Stromal cell of bone marrow (primary cell): Measurements from ENCODE around the gene NPY4R2.
"Not testable (repeated sequence)": the region's sequence is repeated elsewhere in the genome, so short reads cannot be mapped to it uniquely, and the experiment has no call there.

Experiments
- DNase-seq: peaks from one replicate; pipeline ENCODE4 v3.0.0-alpha.2; 2012; ENCODE audit warnings: low read depth

Gene NPY4R2

GRCh38 chr10:47932824-47933223, 14.4 kb downstream of the NPY4R2 start:
- not testable (repeated sequence) for DNase-seq

DNA sequence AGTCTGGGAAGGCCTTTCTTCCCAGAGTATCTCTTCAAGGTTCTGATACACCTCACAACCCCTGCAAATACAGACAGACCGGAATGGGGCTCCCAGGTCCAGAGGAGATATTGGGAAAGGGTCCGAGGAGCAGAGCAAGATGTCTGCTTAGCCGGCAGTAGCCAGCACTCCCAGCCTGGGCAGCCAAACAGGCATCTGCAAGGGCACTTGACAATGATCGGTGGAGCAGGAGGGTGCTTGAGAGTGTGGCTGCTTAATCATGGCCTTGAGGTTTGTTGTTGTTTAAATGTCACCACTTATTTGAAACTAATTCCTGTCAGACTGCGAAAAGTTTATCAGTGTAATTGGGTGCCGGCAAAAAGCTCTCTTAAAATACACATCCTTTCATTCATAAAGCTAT, 15.0 kb downstream of the NPY4R2 start:
- not testable (repeated sequence) for DNase-seq

- DNase-seq, result not testable (repeated sequence)
Measured at GRCh38 chr10:47936772-47937228, 18.3 kb downstream of the NPY4R2 start.

DNA sequence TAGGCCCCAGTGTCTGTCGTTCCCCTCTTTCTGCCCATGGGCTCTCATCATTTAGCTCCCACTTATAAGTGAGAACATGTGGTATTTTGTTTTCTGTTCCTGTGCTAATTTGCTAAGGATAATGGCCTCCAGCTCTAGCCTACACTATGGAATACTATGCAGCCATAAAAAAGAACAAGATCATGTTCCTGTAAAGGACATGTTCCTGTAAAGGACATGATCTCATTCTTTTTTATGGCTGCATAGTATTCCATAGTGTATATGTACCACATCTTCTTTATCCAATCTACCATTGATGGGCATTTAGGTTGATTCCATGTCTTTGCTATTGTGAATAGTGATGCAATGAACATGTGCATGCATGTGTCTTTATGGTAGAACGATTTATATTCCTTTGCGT, 19.2 kb downstream of the NPY4R2 start:
- not testable (repeated sequence) for DNase-seq

DNA sequence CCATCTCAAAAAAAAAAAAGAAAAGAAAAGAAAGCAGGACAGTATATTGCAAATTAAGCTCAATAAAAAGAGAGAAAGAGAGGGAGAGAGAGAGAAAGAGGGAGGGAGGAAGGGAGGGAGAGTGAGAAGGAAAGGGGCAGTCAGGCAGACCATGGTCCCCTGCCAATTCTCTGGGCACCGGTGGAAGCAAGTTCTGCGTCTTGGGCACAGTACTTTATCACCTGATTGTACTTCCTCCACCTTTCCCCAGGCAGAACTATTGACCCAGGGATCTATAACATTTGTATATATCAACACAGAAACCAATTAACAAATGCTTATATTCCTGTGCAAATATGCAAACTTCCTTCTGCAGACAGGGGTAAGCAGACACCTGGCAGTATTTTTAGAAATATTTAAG, 22.4 kb downstream of the NPY4R2 start:
- not testable (repeated sequence) for DNase-seq

DNA sequence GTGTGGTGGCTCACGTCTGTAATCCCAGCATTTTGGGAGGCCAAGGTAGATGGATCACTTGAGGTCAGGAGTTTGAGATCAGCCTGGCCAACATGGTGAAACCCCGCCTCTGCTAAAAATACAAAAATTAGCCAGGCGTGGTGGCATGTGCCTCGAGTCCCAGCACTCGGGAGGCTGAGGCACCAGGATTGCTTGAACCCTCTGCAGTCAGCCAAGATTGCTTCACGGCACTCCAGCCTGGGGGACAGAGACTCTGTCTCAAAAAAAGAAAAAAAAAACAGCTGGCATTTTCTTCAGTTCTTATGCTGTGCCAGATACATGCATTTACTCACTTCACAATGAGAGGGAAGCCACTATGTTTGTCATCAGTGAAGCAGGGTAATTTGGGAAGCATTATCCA, 22.9 kb downstream of the NPY4R2 start:
- not testable (repeated sequence) for DNase-seq

DNA sequence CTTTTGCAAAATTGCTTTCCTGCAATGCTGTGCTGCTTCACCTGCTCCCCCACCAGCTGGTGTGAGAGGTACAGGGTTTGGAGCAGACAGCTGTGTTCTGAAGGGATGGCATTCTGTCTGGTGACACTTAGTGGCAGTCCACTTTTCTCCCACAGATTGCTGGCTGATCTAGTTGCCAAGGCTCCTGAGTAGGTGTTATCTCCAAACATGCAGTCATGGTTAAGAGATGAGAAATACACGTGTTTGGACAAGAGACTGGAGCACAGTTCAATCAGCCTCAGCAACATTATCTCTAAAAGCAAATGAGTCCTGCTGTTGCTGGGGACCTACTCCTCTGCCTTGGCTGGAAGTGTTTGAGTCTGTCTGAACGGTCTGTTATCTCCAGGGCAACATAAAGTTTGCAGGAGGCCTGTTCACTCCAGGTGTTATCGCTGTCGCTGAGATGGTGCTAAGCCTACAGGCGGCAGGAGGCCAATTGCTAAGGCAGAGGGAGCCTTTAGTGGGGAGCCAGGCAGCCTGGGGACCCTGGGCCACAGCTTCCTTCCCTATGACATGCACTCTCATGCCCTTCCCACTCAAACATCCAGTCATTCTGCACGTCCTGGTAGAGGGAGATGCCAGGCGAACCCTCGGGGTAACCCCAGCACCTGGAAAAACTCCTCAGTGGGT, 24.0 kb downstream of the NPY4R2 start:
- DNase-seq, result not testable (repeated sequence)

GRCh38 chr10:47943328-47943727, 24.9 kb downstream of the NPY4R2 start:
- not testable (repeated sequence) for DNase-seq

GRCh38 chr10:47947424-47947823, 29.0 kb downstream of the NPY4R2 start:
- DNase-seq, result not testable (repeated sequence)

DNA sequence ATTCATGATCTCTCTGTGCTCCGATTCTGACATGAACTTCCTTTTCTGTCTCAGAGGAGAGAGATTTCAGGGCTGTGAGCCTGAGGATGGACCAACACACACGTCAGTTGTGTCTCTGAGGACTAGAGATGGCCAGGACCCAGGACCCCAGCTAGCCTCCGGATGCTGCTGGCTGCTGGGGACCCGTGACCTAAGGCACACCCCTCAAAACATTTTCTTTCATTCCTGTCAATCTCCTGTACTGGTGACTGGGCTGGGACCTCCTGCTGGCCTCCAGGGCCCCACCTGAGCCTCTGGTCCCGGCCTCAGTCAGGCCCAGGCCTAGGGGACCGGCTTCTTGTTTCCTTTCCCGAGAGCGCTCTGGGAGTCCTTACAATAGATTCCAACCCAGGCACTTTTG, 38.7 kb downstream of the NPY4R2 start:
- DNase-seq, result not testable (repeated sequence)

- not testable (repeated sequence) for DNase-seq
Measured at GRCh38 chr10:47959677-47960076, 41.2 kb downstream of the NPY4R2 start.

- DNase-seq, result not testable (repeated sequence)
Measured at GRCh38 chr10:47960699-47961098, 42.2 kb downstream of the NPY4R2 start.

DNA sequence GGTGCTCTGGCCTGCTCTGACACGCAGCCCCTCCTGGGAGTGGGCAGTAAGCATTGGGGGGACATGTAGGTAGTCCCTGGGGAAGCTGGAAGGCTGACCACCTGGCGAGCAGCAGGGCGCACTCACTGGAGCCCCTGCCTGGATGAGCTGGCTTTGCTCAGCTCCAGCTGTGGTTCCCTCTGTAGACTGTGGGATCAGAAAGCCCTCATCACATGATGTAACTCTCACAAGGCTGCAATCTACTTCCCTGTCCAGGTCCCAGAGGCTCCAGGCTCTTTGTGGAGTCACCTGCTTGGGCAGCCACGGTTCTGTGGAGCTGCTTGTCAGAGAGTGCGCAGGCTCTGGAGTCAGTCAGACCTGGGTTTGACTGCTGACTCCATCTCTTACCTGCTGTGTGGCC, 44.3 kb downstream of the NPY4R2 start:
- not testable (repeated sequence) for DNase-seq

- DNase-seq, result not testable (repeated sequence)
Measured at GRCh38 chr10:47964280-47965063, 46.0 kb downstream of the NPY4R2 start.

GRCh38 chr10:47968988-47969387, 50.5 kb downstream of the NPY4R2 start:
- DNase-seq, result not testable (repeated sequence)

DNA sequence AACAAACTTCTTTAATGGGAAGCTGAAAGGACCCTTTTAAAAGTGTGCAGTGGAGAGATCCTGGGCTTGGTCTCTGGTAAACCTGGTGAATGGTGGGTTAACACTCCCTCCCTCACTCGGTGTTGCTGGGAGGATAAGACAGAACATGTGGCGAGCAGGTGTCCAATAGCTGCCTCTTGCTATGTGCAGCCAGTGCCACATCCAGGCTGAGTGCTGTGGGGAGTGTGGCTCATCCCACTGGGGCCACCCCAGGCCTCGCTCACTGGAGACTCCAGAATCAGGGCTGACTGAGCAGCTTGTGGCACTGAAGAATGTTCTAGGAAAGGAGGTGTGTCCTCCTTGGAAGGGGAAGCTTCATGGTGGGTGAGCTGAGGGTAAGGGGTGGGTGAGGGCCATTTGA, 51.6 kb downstream of the NPY4R2 start:
- DNase-seq, result not testable (repeated sequence)

DNA sequence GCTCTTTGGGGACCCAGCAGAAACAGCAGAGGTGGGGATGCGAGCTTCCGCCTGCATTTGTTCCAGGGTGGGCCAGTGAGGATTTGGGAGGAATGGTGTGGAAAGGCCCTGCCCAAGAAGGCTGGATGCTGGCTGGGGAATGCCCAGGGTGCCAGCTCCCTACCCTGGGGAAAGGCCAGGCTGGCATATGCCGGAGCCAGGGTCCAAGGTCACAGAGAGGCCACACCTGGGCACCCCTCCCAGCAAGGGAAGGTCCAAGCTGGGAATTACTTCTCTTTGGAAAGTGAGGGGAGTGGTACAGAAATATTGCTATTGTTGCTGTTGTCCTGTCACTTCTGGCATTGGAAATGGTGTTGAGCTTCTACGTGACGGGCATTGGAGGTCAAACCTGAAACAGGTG, 53.1 kb downstream of the NPY4R2 start:
- not testable (repeated sequence) for DNase-seq

GRCh38 chr10:47972077-47972476, 53.6 kb downstream of the NPY4R2 start:
- not testable (repeated sequence) for DNase-seq
